Endometrial microvascular endothelial cells (primary cell): ENCODE data around the gene DNMBP. TPM values are rescaled to one million over a fixed set of nuclear protein-coding genes. Genes with fewer than 3 reads are reported as not detected.
"Not testable (repeated sequence)": the region's sequence is repeated elsewhere in the genome, so short reads cannot be mapped to it uniquely, and the experiment has no call there.

Experiments used
- in situ Hi-C: cut with HindIII; loops from 2 replicates; pipeline ENCODE4 v1.10.0; 2017; ENCODE audit warnings: low sequenced_read_pairs, low pct_unique_long_range_greater_than_20kb; ENCODE audit errors: inconsistent ontology term
- total RNA-seq: library from RNA; depleted of rRNA; stranded (reverse); fragments of >200 nt; gene quantifications from one replicate; pipeline ENCODE4 v1.2.3, GENCODE V29; 2015; ENCODE audit errors: inconsistent ontology term

DNMBP gene
- total RNA-seq, 1 donor from 2014 or later, result 31.9 TPM

GRCh38 chr10:99852481-99853213 is 157.1 kb downstream of the DNMBP start:
- in situ Hi-C loops, result no loop called here

GRCh38 chr10:99851825-99852224 is 157.9 kb downstream of the DNMBP start:
- in situ Hi-C loops, result no loop called here

GRCh38 chr10:99850767-99851340 is 158.9 kb downstream of the DNMBP start:
- in situ Hi-C loops, result no loop called here

- in situ Hi-C loops, result no loop called here
These were observed 159.6 kb downstream of the DNMBP start for GRCh38 chr10:99850021-99850766.

- in situ Hi-C loops, result no loop called here
These were observed 160.2 kb downstream of the DNMBP start for GRCh38 chr10:99849536-99849935.

- in situ Hi-C loops, result no loop called here
These were observed 160.7 kb downstream of the DNMBP start for GRCh38 chr10:99849057-99849456.

GRCh38 chr10:99845837-99846382 is 163.8 kb downstream of the DNMBP start:
- in situ Hi-C loops, result no loop called here

GRCh38 chr10:99844433-99844955 is 165.3 kb downstream of the DNMBP start:
- in situ Hi-C loops, result no loop called here

- in situ Hi-C loops, result no loop called here
These were observed 166.4 kb downstream of the DNMBP start for GRCh38 chr10:99843310-99843709.

GRCh38 chr10:99841746-99842145 is 168.0 kb downstream of the DNMBP start:
- in situ Hi-C loops, result no loop called here

- in situ Hi-C loops, result not testable (repeated sequence)
These were observed 168.9 kb downstream of the DNMBP start for GRCh38 chr10:99840859-99841258.

- in situ Hi-C loops, result no loop called here
These were observed 173.0 kb downstream of the DNMBP start for GRCh38 chr10:99836711-99837110.

- in situ Hi-C loops, result no loop called here
These were observed 173.8 kb downstream of the DNMBP start for GRCh38 chr10:99835947-99836346.

- in situ Hi-C loops, result no loop called here
These were observed 175.3 kb downstream of the DNMBP start for GRCh38 chr10:99834410-99834809.

GRCh38 chr10:99832439-99832838 is 177.3 kb downstream of the DNMBP start:
- in situ Hi-C loops, result no loop called here

GRCh38 chr10:99828464-99828863 is 181.3 kb downstream of the DNMBP start:
- in situ Hi-C loops, result no loop called here

GRCh38 chr10:99827936-99828335 is 181.8 kb downstream of the DNMBP start:
- in situ Hi-C loops, result no loop called here
